ENCODE data around the gene TERT. TPM values are rescaled to one million over a fixed set of nuclear protein-coding genes. Genes with fewer than 3 reads are reported as not detected.
"Not testable (repeated sequence)": the region's sequence is repeated elsewhere in the genome, so short reads cannot be mapped to it uniquely, and the experiment has no call there.

The TERT gene
- total RNA-seq, result not detected in 2 replicates

- DNase-seq (ENCODE audit: low read depth in 2 of 2), result no peak
Observed at GRCh38 chr5:1294835-1295649, at the start of gene TERT. Gene TERT (minus strand): TSS chr5:1295068. CDS start chr5:1294989, 79 bp downstream.

GRCh38 chr5:1343931-1344901 is 49.3 kb upstream of the TERT start:
- DNase-seq (ENCODE audit: low read depth in 2 of 2), result peak in 1 of 2 donors; percentile 49

- DNase-seq (ENCODE audit: low read depth in 2 of 2), result no peak
Observed at GRCh38 chr5:1343315-1343751, 48.5 kb upstream of the TERT start.

DNA sequence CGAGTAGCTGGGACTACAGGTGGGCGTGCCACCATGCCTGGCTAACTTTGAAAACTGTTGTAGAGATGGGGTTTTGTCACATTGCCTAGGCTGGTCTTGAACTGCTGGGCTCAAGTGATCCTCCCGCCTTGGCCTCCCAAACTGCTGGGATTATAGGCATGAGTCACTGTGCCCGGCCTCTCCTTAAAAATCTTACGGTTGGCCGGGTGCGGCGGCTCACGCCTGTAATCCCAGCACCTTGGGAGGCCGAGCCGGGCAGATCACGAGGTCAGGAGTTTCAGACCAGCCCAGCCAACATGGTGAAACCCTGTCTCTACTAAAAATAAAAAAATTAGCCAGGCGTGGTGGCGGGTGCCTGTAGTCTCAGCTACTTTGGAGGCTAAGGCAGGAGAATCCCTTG is 47.8 kb upstream of the TERT start:
- DNase-seq (ENCODE audit: low read depth in 2 of 2), result not testable (repeated sequence)

GRCh38 chr5:1342268-1342667 is 47.4 kb upstream of the TERT start:
- DNase-seq (ENCODE audit: low read depth in 2 of 2), result no peak

GRCh38 chr5:1341863-1342262 is 47.0 kb upstream of the TERT start:
- no peak for DNase-seq (ENCODE audit: low read depth in 2 of 2)

GRCh38 chr5:1339818-1340210 is 44.9 kb upstream of the TERT start:
- not testable (repeated sequence) for DNase-seq (ENCODE audit: low read depth in 2 of 2)

DNA sequence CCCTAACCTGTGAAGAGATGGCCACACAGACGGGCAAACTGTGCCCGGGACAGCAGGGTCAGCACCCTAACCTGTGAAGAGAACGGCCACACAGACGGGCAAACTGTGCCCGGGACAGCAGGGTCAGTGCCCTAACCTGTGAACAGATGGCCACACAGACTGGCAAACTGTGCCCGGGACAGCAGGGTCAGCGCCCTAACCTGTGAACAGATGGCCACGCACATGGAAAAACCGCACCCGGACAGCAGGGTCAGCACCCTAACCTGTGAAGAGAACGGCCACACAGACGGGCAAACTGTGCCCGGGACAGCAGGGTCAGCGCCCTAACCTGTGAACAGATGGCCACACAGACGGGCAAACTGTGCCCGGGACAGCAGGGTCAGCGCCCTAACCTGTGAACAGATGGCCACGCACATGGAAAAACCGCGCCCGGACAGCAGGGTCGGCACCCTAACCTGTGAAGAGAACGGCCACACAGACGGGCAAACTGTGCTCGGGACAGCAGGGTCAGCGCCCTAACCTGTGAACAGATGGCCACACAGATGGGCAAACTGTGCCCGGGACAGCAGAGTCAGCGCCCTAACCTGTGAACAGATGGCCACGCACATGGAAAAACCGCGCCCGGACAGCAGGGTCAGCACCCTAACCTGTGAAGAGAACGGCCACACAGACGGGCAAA is 44.4 kb upstream of the TERT start:
- DNase-seq (ENCODE audit: low read depth in 2 of 2), result not testable (repeated sequence)

GRCh38 chr5:1338506-1339070 is 43.7 kb upstream of the TERT start:
- no peak for DNase-seq (ENCODE audit: low read depth in 2 of 2)

DNA sequence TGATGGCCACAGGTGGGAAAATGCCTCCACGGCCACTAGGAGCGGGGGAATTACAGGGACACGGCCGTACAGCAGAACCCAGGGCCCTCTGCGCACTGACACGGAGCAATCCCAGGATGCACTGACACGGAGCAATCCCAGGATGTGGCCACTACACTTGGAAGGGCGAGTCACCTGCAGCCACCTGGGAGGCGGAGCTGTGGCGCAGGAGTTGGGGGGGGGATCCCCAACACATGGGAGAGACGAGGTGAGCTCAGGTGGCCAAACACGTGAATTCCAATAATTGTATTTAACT is 43.3 kb upstream of the TERT start:
- no peak for DNase-seq (ENCODE audit: low read depth in 2 of 2)

GRCh38 chr5:1337489-1338195 is 42.8 kb upstream of the TERT start:
- no peak for DNase-seq (ENCODE audit: low read depth in 2 of 2)

- DNase-seq (ENCODE audit: low read depth in 2 of 2), result no peak
Observed at GRCh38 chr5:1336749-1337488, 42.1 kb upstream of the TERT start.

GRCh38 chr5:1336106-1336561 is 41.3 kb upstream of the TERT start:
- DNase-seq (ENCODE audit: low read depth in 2 of 2), result no peak

DNA sequence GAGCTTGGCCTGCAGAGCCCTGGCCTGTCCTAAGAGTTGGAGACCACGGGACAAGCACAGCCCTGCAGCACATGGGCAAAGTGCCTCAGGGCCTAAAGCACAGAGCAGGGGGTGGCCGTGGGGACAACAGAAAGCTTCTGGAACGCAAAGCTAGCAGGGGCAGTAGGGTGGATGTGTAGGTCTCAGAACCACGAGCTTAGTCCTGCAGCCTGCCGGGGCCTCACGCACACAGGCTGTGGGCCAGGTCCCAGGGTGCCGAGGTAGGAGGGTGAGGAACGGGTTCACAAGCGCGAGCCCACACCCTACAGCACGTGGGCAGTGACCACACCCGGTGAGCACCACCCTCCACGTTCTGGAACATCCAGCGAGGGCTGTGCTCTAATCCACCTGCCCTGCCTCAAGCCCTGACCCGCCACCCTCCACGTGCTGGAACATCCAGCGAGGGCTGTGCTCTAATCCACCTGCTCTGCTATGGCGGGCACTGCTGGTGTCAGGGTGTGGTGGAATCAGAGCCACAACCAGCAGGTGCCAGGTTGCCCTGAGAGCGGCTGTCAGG is 40.8 kb upstream of the TERT start:
- no peak for DNase-seq (ENCODE audit: low read depth in 2 of 2)

DNA sequence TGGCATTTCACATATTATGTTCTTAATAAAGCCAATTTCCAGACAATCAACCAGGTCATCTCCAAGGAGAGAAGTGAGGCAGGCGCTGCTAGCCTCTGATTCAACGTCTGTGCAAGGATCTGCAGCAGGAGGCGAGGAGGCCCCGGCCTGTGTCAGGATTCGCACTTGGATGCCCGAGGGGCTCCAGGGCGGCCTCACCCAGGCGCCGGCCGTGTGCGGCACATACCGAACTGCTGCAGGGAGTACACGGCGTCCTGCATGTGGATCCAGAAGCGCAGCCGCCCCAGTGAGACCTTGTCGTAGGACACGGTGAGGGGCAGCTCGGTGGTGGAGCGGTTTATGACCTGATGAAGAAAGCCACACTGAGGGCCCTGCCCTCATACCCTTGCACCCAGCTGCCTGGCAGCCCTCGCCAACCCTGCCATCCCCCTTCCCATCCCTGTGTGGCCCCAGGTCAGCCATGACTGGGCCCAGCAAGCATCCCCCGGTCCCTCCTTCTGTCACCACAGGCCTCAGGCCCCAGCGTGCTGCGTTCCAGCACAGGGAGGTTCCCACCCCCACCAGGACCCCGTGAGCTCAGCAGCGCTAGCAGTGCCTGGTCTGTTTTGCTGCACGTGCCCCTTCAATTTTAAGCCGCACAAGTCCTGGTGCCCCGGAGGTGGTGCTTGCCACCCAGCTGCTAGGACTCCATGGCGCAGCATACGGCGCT is 40.1 kb upstream of the TERT start:
- DNase-seq (ENCODE audit: low read depth in 2 of 2), result no peak

DNA sequence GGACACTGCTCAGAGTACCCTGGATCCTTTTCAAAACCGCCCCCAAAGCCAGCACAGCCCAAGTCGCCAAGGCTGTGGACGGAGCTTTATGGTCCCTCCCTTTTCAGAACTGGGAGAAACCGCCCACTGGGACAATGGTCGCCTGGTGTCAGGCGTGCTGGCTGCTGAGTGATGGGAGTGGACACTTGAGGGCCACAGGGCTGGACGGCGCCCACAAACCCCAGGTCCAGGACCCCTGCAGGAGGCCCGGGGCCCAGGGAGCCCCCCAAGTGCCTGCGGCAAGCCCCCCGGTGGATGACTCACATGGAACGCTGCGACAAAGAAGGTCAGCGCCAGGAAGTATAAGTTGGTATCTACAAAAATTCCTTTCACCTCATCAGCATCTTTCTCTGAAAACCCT is 39.1 kb upstream of the TERT start:
- no peak for DNase-seq (ENCODE audit: low read depth in 2 of 2)

- peak in 1 of 2 donors; percentile 23 for DNase-seq (ENCODE audit: low read depth in 2 of 2)
Observed at GRCh38 chr5:1333286-1333685, 38.4 kb upstream of the TERT start.

- no peak for DNase-seq (ENCODE audit: low read depth in 2 of 2)
Observed at GRCh38 chr5:1332461-1333001, 37.7 kb upstream of the TERT start.

DNA sequence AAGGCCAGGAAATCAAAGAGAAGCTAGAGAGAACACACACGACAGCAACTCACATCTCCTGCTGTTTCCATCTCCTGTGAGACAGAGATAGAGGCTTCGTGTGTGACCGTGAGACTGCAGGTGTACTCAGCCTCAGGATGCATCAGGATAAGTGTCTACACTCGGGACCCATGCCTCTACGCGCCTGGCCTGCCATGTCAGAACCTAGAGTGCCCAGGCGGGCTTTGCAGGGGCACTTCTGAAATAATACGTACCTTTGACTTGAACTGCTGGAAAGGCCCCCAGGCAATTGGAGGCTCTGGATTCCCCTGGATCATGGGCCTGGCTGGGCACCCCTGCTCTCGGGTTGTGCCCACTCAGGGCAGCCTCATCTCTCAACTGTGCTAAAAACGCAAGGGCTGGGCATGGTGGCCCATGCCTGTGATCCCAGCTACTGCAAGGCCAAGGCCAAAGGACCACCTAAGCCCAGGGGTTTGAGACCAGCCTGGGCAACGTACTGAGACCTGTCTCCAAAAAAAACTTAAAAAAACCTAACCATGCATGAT is 37.1 kb upstream of the TERT start:
- DNase-seq (ENCODE audit: low read depth in 2 of 2), result no peak

All from dermis microvascular lymphatic vessel endothelial cell (primary cell).